GM12892 (cell line): ENCODE measurements around the gene DHRS13.
"Not testable (repeated sequence)": the region's sequence is repeated elsewhere in the genome, so short reads cannot be mapped to it uniquely, and the experiment has no call there.

Experiments used
- DNase-seq: peaks from one replicate; pipeline ENCODE4 v3.0.0; 2011; ENCODE audit not compliant: insufficient read length
- FAIRE-seq: peaks from 2 replicates; lab custom pipeline; 2011; peaks lifted over from hg19 to GRCh38; lab: Jason Lieb, UNC
- POLR2A ChIP-seq: IDR thresholded peaks from 2 replicates; pipeline ENCODE4 v1.6.1; 2011; ENCODE audit warnings: low read depth, low read length, control low read depth
- POLR2AphosphoS5 ChIP-seq: IDR thresholded peaks from 2 replicates; pipeline ENCODE4 v1.6.1; 2011; ENCODE audit warnings: low read depth, low read length, control low read depth
- TAF1 ChIP-seq: IDR thresholded peaks from 2 replicates; pipeline ENCODE4 v1.6.1; 2011; ENCODE audit warnings: low read depth, mild to moderate bottlenecking, control low read depth, low read length, borderline replicate concordance

Gene DHRS13

DNA sequence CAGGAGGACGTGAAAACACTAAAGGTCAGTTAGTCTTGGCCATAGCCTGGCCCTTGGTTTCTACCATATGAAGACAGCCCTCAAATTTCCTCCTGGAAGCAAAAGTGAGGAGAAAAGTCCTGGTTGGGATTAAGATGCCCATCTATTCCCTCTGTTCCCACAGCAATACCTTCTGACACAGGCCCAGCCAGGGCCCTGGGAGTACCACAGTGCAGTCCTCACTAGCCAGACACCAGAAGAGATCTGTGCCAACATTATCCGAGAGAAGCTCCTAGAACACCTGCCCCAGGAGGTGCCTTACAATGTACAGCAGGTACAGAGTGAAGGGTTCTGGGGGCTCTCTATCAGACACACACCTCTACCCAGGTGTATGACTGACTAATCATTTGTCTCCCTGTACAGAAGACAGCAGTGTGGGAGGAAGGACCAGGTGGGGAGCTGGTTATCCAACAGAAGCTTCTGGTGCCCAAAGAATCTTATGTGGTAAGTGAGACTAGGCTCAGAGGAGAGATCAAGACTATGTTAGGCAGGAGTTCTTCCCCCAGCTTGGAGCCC, 44.0 kb downstream of the DHRS13 start:
- DNase-seq, result no peak
- no peak for FAIRE-seq
- TF ChIP-seq POLR2A, result no peak
- no peak for TF ChIP-seq POLR2AphosphoS5
- TF ChIP-seq TAF1, result no peak

DNA sequence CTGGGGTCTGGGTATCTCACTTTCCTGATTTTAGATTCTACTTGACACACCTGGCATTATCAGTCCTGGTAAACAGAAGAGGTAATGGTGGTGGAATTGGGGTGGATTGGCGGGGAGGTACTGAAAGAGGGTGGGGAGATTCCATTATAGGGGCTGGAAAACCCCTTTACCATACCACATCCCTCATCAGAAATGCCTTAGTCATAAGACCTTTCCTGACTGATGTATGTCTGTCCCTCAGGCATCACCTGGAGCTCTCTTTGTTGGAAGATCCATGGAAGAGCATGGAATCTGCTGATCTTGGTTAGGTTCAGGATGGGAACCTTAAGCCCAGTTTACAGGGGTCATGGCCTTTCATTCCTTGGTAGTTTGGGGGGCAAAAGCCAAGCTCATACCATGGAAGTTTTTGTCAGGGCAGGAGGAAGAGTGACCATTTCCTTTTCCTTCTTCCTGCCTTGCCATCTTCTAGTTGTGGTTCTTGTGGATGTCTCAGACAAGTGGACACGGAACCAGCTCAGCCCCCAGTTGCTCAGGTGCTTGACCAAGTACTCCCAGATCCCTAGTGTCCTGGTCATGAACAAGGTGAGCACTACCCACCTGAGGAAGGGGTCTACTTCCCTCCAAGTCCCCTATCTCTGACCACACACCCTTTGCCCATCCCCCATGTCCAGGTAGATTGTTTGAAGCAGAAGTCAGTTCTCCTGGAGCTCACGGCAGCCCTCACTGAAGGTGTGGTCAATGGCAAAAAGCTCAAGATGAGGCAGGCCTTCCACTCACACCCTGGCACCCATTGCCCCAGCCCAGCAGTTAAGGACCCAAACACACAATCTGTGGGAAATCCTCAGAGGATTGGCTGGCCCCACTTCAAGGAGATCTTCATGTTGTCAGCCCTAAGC, 44.7 kb downstream of the DHRS13 start:
- TF ChIP-seq POLR2AphosphoS5 (no peak), TAF1 (no peak), POLR2A (no peak)
- no peak for FAIRE-seq
- no peak for DNase-seq

DNA sequence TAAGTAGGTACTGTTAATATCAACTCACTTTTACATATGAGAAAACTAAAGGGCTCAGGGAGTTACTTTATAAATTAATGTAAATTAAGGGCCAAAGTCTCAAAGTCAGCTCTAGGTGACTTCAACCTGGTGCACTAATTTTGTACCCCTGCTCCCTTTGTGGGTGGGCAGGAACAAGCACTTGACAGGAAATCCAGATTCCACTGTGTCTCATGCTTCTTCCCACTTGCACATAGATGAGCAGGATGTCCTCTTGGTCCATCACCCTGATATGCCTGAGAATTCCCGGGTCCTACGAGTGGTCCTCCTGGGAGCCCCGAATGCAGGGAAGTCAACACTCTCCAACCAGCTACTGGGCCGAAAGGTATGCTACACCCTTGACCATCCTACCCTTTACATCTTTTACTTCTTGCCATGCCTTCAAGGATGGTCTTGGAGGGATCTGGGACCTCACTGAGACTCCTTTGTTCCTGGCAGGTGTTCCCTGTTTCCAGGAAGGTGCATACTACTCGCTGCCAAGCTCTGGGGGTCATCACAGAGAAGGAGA, 46.8 kb downstream of the DHRS13 start:
- TF ChIP-seq POLR2A (no peak), POLR2AphosphoS5 (no peak), TAF1 (no peak)
- FAIRE-seq (no peak), DNase-seq (no peak)

DNA sequence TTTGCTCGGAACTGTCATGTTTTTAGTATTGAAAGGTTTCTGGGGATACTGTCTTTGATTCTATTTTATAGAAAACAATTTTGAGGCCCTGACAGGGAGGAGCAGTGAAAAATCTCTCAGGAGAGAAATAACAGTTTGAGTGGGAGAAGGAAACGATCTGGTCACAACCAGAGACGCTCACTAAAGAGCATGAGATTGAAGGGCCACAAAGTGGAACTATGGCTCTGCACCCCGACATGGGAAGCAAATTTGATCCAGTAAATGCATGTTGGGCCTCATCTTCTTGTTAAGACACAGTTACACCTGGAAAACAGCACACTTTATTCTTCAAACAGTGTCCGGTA, 47.6 kb downstream of the DHRS13 start:
- FAIRE-seq (no peak), DNase-seq (no peak)
- TF ChIP-seq POLR2AphosphoS5, result no peak
- TF ChIP-seq POLR2A, result no peak
- no peak for TF ChIP-seq TAF1

DNA sequence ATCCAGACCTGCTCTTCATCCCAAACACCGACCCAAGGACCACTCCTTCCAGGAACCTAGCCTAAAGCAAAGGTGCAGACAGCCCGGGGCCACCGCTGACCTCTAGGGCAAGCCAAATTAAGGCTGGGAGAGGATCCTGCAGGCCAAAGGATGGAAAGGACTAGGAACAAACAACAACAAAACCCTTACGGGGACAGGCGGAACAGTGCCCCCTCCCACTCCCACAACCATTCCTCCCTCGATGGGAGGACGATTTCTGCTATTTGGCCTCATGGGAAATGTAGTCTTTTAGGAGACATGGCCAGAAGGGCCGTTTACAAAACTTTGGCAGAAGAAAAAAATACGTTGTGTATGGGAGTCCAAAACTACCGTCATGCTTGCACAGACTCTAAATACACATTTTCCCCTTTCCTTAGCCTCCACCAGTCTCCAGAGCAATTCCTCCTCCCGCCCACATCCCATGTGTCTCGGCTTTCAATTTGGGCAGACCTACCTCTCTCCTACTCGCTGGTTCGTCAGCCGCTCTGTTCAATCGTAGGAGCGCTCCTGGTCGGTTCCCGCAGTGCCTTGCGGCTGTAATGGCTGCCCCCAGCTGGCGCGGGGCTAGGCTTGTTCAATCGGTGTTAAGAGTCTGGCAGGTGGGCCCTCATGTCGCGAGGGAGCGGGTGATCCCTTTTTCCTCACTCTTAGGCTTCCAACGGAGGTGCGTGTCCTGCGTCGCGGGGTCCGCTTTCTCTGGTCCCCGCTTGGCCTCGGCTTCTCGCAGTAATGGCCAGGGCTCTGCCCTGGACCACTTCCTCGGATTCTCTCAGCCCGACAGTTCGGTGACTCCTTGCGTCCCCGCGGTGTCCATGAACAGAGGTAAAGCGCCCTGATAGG, 48.2 kb downstream of the DHRS13 start, which contains the start of gene ERAL1:
TSS of gene ERAL1 (plus strand) at position 560 of the 879 bp plus-strand sequence. CDS start at position 579, 19 bp downstream.
- FAIRE-seq (peak; percentile 96), DNase-seq (peak; percentile 91)
- peak; percentile 88 for TF ChIP-seq POLR2A
- TF ChIP-seq TAF1, result peak; percentile 92
- TF ChIP-seq POLR2AphosphoS5, result peak; percentile 79

DNA sequence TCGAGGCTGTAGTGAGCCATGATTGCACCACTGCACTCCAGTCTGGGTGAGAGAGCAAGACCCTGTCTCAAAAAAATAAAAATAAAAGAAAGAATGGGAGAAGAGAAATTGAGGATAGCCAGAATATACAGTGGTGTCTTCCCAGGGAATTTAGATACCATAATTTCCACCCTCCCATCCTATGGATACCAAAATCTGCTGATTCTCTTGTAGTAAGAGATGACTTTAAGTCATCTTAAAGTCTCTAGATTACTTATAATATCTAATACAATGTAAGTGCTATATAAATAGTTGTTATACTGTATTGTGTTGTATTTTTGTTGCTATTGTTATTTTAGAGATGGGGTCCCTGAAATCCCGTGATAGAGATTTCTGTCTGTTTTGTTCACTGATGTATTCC, 49.6 kb downstream of the DHRS13 start:
- TF ChIP-seq POLR2A (no peak), POLR2AphosphoS5 (no peak), TAF1 (no peak)
- FAIRE-seq (no peak), DNase-seq (no peak)

DNA sequence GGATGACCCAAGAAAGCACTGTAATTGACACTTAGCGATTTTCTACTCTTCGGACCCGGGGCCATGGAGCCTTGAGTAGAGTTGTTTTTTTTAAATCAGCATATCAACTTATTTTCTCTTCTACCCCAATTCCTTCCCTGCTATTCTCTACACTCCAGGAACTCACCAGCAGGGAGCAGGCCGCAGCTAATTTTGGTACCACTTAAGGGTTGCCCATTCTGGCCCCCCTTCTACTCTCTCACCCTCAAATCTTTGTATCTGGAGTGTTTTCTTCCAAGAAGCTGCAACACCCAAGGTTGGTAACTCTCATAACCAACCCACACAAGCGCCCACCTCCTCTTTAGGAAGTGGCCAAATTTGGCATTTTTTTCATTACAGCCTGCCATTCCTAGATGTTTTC, 53.6 kb downstream of the DHRS13 start:
- no peak for FAIRE-seq
- no peak for DNase-seq
- no peak for TF ChIP-seq POLR2A
- TF ChIP-seq POLR2AphosphoS5, result no peak
- no peak for TF ChIP-seq TAF1

DNA sequence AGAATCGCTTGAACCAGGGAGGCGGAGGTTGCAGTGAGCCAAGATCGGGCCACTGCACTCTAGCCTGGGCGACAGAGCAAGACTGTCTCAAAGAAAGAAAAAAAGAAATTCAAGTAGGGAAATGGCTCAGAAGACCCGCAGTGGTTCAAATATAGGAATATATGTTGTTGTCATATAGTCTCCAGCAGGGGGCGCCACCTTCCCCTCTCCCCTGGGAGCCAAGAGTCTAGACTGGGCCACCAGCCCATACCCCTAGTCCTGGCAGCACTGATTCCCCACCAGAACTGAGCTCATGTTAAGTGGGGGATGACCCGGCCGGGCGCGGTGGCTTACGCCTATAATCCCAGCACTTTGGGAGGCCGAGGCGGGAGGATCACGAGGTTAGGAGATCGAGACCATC, 54.2 kb downstream of the DHRS13 start:
- DNase-seq, result peak; percentile 51
- not testable (repeated sequence) for FAIRE-seq
